ENCODE data around the gene PITPNM3.

The PITPNM3 gene

GRCh38 chr17:6453279-6454024 lies 102.9 kb downstream of the PITPNM3 start:
- Histone ChIP-seq H3K4me1 (ENCODE audit: control insufficient read depth, insufficient read depth, low read length) (no peaks in the 10 kb centered on the region), H3K9ac (ENCODE audit: low read length) (no peak overlapping the region), H3K27ac (ENCODE audit: low read depth, low read length) (no peak overlapping the region), H3K36me3 (ENCODE audit: control insufficient read depth, insufficient read depth, low read length) (peaks cover 2% of the 10 kb centered on the region), H3K27me3 (ENCODE audit: control insufficient read depth, insufficient read depth, low read length) (peaks cover 2% of the 10 kb centered on the region), H3K4me3 (ENCODE audit: low read length) (no peak overlapping the region)

GRCh38 chr17:6452471-6453266 lies 103.7 kb downstream of the PITPNM3 start:
- Histone ChIP-seq H3K27me3 (ENCODE audit: control insufficient read depth, insufficient read depth, low read length) (peaks cover 2% of the 10 kb centered on the region), H3K36me3 (ENCODE audit: control insufficient read depth, insufficient read depth, low read length) (peaks cover 2% of the 10 kb centered on the region), H3K4me1 (ENCODE audit: control insufficient read depth, insufficient read depth, low read length) (no peaks in the 10 kb centered on the region), H3K4me3 (ENCODE audit: low read length) (no peak overlapping the region), H3K9ac (ENCODE audit: low read length) (no peak overlapping the region), H3K27ac (ENCODE audit: low read depth, low read length) (no peak overlapping the region)

- H3K9ac ChIP-seq (ENCODE audit: low read length), result no peak overlapping the region
These were observed 105.2 kb downstream of the PITPNM3 start for GRCh38 chr17:6450926-6451832.

GRCh38 chr17:6449307-6449706 lies 107.0 kb downstream of the PITPNM3 start:
- Histone ChIP-seq H3K27me3 (ENCODE audit: control insufficient read depth, insufficient read depth, low read length) (no peaks in the 10 kb centered on the region), H3K4me3 (ENCODE audit: low read length) (no peak overlapping the region), H3K9ac (ENCODE audit: low read length) (no peak overlapping the region), H3K4me1 (ENCODE audit: control insufficient read depth, insufficient read depth, low read length) (peaks cover 1% of the 10 kb centered on the region), H3K36me3 (ENCODE audit: control insufficient read depth, insufficient read depth, low read length) (peaks cover 2% of the 10 kb centered on the region), H3K27ac (ENCODE audit: low read depth, low read length) (no peak overlapping the region)

More at GRCh38 chr17:6450926-6451832, 105.2 kb downstream of the PITPNM3 start:
- peaks cover 2% of the 10 kb centered on the region for H3K27me3 ChIP-seq (ENCODE audit: control insufficient read depth, insufficient read depth, low read length)
- peaks cover 2% of the 10 kb centered on the region for H3K36me3 ChIP-seq (ENCODE audit: control insufficient read depth, insufficient read depth, low read length)
- H3K4me3 ChIP-seq (ENCODE audit: low read length), result no peak overlapping the region
- H3K4me1 ChIP-seq (ENCODE audit: control insufficient read depth, insufficient read depth, low read length), result no peaks in the 10 kb centered on the region
- no peak overlapping the region for H3K27ac ChIP-seq (ENCODE audit: low read depth, low read length)

- H3K4me3 ChIP-seq (ENCODE audit: low read length), result no peak overlapping the region
- no peak overlapping the region for H3K9ac ChIP-seq (ENCODE audit: low read length)
- no peaks in the 10 kb centered on the region for H3K27me3 ChIP-seq (ENCODE audit: control insufficient read depth, insufficient read depth, low read length)
- H3K4me1 ChIP-seq (ENCODE audit: control insufficient read depth, insufficient read depth, low read length), result peaks cover 6% of the 10 kb centered on the region
- H3K36me3 ChIP-seq (ENCODE audit: control insufficient read depth, insufficient read depth, low read length), result peaks cover 2% of the 10 kb centered on the region
- H3K27ac ChIP-seq (ENCODE audit: low read depth, low read length), result no peak overlapping the region
These were observed 107.9 kb downstream of the PITPNM3 start for GRCh38 chr17:6448473-6448872.

GRCh38 chr17:6446516-6447100 lies 109.7 kb downstream of the PITPNM3 start:
- no peak overlapping the region for H3K4me3 ChIP-seq (ENCODE audit: low read length)
- H3K9ac ChIP-seq (ENCODE audit: low read length), result no peak overlapping the region
- no peaks in the 10 kb centered on the region for H3K27me3 ChIP-seq (ENCODE audit: control insufficient read depth, insufficient read depth, low read length)
- H3K27ac ChIP-seq (ENCODE audit: low read depth, low read length), result no peak overlapping the region
- peaks cover 2% of the 10 kb centered on the region for H3K36me3 ChIP-seq (ENCODE audit: control insufficient read depth, insufficient read depth, low read length)
- peaks cover 6% of the 10 kb centered on the region for H3K4me1 ChIP-seq (ENCODE audit: control insufficient read depth, insufficient read depth, low read length)

GRCh38 chr17:6444571-6445335 lies 111.6 kb downstream of the PITPNM3 start:
- Histone ChIP-seq H3K9ac (ENCODE audit: low read length) (no peak overlapping the region), H3K27me3 (ENCODE audit: control insufficient read depth, insufficient read depth, low read length) (no peaks in the 10 kb centered on the region), H3K4me1 (ENCODE audit: control insufficient read depth, insufficient read depth, low read length) (peaks cover 6% of the 10 kb centered on the region), H3K27ac (ENCODE audit: low read depth, low read length) (no peak overlapping the region), H3K4me3 (ENCODE audit: low read length) (peak overlapping the region; percentile 79), H3K36me3 (ENCODE audit: control insufficient read depth, insufficient read depth, low read length) (no peaks in the 10 kb centered on the region)

- H3K27me3 ChIP-seq (ENCODE audit: control insufficient read depth, insufficient read depth, low read length), result peaks cover 5% of the 10 kb centered on the region
- peaks cover 6% of the 10 kb centered on the region for H3K4me1 ChIP-seq (ENCODE audit: control insufficient read depth, insufficient read depth, low read length)
- H3K9ac ChIP-seq (ENCODE audit: low read length), result peak within 1 kb of the TSS; percentile 39
- no peak within 1 kb of the TSS for H3K27ac ChIP-seq (ENCODE audit: low read depth, low read length)
- H3K36me3 ChIP-seq (ENCODE audit: control insufficient read depth, insufficient read depth, low read length), result no peaks in the 10 kb centered on the region
- H3K4me3 ChIP-seq (ENCODE audit: low read length), result peak within 1 kb of the TSS; percentile 85
These were observed 112.4 kb downstream of the PITPNM3 start, which contains the start of gene PIMREG for GRCh38 chr17:6443692-6444570. Gene PIMREG, plus strand, starts transcription at chr17:6444455. Its CDS starts 656 bp downstream, at chr17:6445111.

- H3K4me3 ChIP-seq (ENCODE audit: low read length), result no peak overlapping the region
- H3K4me1 ChIP-seq (ENCODE audit: control insufficient read depth, insufficient read depth, low read length), result peaks cover 6% of the 10 kb centered on the region
- H3K36me3 ChIP-seq (ENCODE audit: control insufficient read depth, insufficient read depth, low read length), result no peaks in the 10 kb centered on the region
These were observed 113.6 kb downstream of the PITPNM3 start for GRCh38 chr17:6442775-6443174.

GRCh38 chr17:6439951-6440350 lies 116.4 kb downstream of the PITPNM3 start:
- H3K36me3 ChIP-seq (ENCODE audit: control insufficient read depth, insufficient read depth, low read length), result no peaks in the 10 kb centered on the region
- H3K27ac ChIP-seq (ENCODE audit: low read depth, low read length), result no peak overlapping the region
- H3K27me3 ChIP-seq (ENCODE audit: control insufficient read depth, insufficient read depth, low read length), result peaks cover 8% of the 10 kb centered on the region
- peaks cover 6% of the 10 kb centered on the region for H3K4me1 ChIP-seq (ENCODE audit: control insufficient read depth, insufficient read depth, low read length)
- H3K4me3 ChIP-seq (ENCODE audit: low read length), result no peak overlapping the region
- H3K9ac ChIP-seq (ENCODE audit: low read length), result no peak overlapping the region

More at GRCh38 chr17:6442775-6443174, 113.6 kb downstream of the PITPNM3 start:
- Histone ChIP-seq H3K27me3 (ENCODE audit: control insufficient read depth, insufficient read depth, low read length) (peaks cover 5% of the 10 kb centered on the region), H3K9ac (ENCODE audit: low read length) (no peak overlapping the region), H3K27ac (ENCODE audit: low read depth, low read length) (no peak overlapping the region)

Data from rectal smooth muscle tissue (tissue), 1 donor.